GM19023 (cell line): Measurements from ENCODE around the gene PTHLH.

ENCODE experiments used
- ATAC-seq: cut with Tn5 transposase; IDR thresholded peaks from one replicate; pipeline ENCODE4 v1.9.1; 2021; ENCODE audit warnings: mild to moderate bottlenecking, moderate library complexity; ENCODE audit not compliant: unreplicated experiment

Gene PTHLH

GRCh38 chr12:27975222-27976136 is 2.9 kb upstream of the PTHLH start:
- no peak for ATAC-seq

- no peak for ATAC-seq
Measured at GRCh38 chr12:27974735-27975221, 2.2 kb upstream of the PTHLH start.

DNA sequence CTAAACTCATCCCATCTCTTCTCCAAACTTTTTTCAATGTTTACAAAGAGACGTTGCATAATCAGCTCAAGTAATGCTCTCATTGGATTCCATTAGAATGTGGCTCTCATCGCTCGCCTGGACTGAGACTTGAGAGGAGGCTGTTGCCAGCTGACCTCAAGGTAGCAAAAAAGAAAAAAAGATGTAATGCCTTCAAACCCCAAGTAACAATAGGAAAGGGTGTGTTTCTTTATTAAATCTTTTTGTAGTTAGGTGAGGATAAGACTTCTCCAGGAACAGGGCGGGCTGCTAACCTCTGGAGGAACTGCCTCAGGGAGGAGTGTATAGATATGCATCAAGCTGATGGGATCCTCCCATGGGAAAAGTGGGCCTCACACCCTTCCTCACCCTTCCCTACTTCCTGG is 956 bp upstream of the PTHLH start:
- ATAC-seq: no peak

DNA sequence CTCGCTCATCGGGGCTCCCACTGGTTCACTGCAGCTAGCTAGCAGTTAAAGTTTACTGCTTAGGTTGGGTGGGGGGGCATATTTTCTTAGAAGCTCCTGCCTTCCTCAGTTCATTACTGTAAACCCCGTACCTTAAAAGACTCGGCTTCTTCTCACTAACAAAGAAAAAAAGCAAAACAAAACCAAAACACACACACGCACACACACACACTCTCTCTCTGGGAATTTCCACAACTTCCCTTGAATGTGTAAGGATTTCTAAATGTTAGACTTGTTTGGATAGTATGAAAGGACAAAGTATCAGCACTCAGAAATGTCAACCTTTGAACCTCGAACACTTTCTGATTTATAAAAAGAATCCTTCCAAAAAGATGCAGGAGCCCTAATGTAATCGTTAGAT is 927 bp downstream of the PTHLH start:
- no peak for ATAC-seq

GRCh38 chr12:27971121-27971489 is 1.4 kb downstream of the PTHLH start:
- ATAC-seq: no peak

GRCh38 chr12:27970401-27971120 is 2.0 kb downstream of the PTHLH start:
- peak; percentile 14 for ATAC-seq

DNA sequence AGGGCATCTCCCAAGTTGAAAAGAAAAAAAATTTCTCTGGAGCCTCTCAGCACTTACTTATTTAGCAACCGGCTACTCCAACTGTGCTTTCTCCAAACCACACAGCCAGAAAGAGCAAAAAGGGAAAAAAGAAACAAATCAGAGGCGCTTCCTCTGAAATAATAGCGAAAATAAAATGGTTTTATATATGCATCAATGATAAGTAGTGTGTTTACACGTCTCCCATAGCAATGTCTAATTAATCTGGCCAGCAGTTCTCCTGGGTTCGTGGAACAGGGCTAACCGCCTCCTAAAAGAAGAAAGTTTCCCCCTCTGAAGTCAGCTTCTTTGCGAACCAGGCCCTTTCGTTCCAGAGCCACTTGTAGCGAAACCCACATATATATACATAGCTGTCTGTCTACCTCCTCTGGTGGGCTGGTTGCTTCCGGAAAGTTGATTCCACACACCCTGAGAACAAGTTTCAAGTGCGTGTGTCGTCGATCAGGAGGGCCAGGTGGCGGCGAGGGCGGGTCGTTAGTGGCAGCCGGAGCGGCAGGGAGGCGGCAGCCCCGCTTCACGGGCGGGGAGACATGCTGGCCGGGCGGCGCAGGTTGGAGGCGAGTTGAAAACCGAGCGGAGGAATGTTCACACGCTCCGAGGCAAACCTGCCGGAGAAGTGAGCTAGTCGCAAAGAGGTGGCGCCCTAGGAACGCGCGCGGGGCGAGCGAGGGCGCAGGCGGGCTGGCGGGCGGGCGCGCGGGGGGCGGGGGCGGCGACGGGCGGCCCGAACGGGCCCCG is 2.7 kb downstream of the PTHLH start:
- peak; percentile 84 for ATAC-seq

- no peak for ATAC-seq
Measured at GRCh38 chr12:27968972-27969623, 3.4 kb downstream of the PTHLH start.

DNA sequence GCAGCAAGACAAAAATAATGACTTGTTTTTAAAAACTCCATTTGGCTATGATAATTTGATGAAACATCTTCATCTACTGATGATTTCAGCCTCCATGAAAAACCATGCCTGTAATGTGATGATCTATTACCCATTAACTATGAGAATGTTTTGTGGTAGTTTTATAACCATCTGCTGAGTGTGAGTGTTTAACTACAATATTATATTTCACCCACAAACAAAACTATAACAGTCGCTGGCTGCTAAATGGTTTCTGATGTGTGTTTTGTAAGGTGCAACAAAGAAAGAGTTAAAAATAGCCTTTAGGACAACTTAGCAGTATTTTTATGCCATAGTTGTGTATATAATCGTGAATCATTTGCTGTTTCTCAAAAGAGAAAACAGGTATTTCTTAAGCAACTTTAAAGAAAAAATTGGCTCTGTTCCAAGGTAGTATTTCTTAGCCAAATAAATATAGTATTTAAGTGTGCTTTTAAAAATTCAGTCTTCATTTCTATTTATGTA is 4.9 kb downstream of the PTHLH start:
- ATAC-seq: no peak

DNA sequence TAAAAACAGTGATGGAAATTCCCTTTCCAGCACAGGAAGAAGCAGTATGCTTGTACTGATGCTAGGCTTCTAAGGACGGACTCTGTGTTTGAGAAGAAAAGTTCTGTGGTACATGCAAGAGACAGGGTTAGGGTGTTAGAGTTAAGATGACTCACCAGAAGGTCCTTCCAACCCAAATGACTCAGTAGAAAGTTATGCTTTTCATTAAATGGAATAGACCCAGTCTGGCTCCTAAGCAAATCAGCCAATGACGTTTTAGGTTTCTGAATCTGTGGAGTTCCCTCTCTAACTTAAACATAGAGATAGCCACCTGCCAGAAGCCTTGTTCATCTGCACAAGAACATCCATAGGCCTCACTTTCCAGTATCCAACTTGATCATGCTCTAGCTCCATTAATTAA is 5.7 kb downstream of the PTHLH start:
- ATAC-seq: no peak

DNA sequence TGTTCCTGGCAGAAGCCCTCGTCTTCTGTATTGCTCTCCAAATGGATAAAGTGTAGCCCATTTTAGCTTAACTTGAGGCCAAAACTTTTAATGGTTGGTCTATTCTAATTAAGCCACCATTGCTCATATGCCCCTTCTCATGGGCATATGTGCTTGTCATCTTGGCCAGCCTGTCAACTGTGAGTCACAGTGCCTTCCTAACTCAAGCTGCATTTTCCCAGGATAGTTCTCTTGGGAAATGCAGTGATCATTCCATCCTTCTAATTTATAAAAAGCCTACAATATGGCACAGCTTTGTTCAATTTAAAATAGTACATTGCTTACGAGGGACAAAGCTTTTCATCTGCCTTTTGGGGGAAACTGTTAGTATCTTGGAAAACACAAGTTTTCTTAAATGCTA is 6.6 kb downstream of the PTHLH start:
- ATAC-seq: no peak

- ATAC-seq: no peak
Measured at GRCh38 chr12:27965411-27965810, 7.1 kb downstream of the PTHLH start.

GRCh38 chr12:27964123-27964522 is 8.4 kb downstream of the PTHLH start:
- ATAC-seq: no peak

GRCh38 chr12:27960821-27961220 is 11.7 kb downstream of the PTHLH start:
- ATAC-seq: no peak

- ATAC-seq: no peak
Measured at GRCh38 chr12:27958675-27959074, 13.9 kb downstream of the PTHLH start.

DNA sequence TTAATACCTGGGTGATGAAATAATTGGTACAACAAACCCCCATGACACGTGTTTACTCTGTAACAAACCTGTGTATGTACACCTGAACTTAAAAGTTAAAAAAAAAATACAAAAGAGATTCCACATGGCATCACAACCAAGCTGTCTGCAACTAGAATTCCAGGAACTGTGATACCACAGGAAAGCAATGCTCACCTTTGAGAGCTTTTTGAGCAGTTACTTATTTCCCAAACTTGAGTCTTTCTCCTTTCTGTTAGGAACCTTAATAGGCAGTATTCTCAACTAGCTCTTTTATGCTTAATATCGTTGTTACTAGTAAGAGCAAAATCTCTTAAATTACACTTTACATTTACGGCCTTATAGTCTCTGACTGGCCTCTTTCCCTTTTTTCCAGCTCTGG is 15.2 kb downstream of the PTHLH start:
- no peak for ATAC-seq

GRCh38 chr12:27953817-27954216 is 18.7 kb downstream of the PTHLH start:
- ATAC-seq: no peak

DNA sequence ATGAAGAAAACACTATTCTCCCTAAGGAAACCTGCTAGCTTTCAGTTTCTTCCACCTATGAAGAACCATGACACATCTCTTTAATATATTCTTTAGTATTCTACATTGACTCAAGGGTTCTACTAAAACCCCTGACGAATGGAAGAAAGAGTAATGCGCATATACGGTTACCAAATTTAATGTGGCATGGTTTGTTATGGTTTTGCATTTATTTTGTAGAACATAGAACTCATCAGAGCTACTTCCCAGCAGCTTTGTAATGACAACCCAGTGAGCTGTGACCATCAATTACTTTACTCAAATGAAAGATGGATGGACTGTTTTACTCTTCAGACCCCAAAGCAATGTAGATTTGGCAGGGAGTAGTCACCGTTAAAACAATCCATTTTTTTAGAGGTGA is 19.2 kb downstream of the PTHLH start:
- ATAC-seq: no peak

DNA sequence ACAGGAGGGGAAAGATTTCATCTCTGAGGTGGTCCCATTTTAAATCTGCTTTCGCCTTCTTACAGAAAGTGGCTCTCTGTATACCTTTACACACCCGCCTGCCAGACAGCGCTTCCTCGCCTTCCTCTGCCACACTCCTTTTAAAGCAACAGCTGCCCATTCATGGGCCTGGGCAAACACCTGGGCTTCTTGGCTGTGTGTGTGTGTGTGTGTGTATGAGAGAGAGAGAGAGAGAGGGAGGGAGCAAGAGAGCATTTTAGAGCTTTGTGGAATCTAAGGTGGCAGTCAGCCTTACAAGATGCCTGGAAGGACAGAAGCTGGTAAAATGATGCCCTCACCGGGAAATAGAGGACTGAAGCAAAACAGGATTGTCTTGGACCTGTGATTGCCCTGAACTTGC is 20.0 kb downstream of the PTHLH start:
- no peak for ATAC-seq

GRCh38 chr12:27951898-27952297 is 20.6 kb downstream of the PTHLH start:
- no peak for ATAC-seq

GRCh38 chr12:27946421-27946820 is 26.1 kb downstream of the PTHLH start:
- ATAC-seq: no peak
